Ovary (tissue), 3 donors: Measurements from ENCODE around the gene THBS1.

ENCODE experiments used
- EP300 ChIP-seq: sonication (generic); formaldehyde crosslinking; IDR thresholded peaks from one replicate; pipeline ENCODE4 v1.6.1; 2017; ENCODE audit warnings: antibody characterized with exemption
- POLR2A ChIP-seq: fragments of 450-650 bp; IDR thresholded peaks from one replicate; pipeline ENCODE4 v1.6.1; 2017; ENCODE audit warnings: antibody characterized with exemption, mild to moderate bottlenecking, moderate library complexity
- TF ChIP-seq, protein P1 (sequence below), 3 donors: fragments of 450-650 bp in 2 of 3; fragments of 200-600 bp in 1 of 3; IDR thresholded peaks; one replicate each; pipeline versions ENCODE4 v1.5.1 to v1.8.0; 2016 to 2022; ENCODE audit warnings: antibody characterized with exemption in 3 of 3, mild to moderate bottlenecking in 1 of 3
- donor health status: DM: no; HTN: no; CAD: no.

DNA sequence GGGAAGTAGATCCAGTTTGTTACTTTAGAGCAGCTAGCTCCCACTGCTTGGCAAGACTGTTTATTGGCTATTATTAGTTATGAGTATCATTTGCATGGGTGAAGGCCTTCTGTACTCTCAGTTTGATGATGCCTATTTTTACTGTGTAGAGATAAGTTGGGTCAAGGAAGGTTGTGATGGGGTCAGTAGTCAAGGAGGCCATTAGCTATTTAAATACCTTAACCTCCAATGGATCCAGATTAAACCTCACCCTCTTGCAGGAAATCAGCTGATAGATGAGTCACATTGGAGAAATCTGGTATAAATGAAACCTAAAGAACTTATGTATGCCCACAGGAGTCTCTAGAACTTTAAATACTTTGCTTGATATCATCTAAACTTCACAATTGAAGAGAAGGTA is 45.0 kb downstream of the THBS1 start:
- no peak for TF ChIP-seq POLR2A
- TF ChIP-seq, protein P1, sequence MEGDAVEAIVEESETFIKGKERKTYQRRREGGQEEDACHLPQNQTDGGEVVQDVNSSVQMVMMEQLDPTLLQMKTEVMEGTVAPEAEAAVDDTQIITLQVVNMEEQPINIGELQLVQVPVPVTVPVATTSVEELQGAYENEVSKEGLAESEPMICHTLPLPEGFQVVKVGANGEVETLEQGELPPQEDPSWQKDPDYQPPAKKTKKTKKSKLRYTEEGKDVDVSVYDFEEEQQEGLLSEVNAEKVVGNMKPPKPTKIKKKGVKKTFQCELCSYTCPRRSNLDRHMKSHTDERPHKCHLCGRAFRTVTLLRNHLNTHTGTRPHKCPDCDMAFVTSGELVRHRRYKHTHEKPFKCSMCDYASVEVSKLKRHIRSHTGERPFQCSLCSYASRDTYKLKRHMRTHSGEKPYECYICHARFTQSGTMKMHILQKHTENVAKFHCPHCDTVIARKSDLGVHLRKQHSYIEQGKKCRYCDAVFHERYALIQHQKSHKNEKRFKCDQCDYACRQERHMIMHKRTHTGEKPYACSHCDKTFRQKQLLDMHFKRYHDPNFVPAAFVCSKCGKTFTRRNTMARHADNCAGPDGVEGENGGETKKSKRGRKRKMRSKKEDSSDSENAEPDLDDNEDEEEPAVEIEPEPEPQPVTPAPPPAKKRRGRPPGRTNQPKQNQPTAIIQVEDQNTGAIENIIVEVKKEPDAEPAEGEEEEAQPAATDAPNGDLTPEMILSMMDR (IDR thresholded peaks at IDR 0.05) = no peak
- TF ChIP-seq EP300 = no peak
